ENCODE results near the gene RAB3D. TPM values are rescaled to one million over a fixed set of nuclear protein-coding genes. Genes with fewer than 3 reads are reported as not detected.

The RAB3D gene
- total RNA-seq, 2 donors from 2014 or later: 47.7 to 54.0 TPM

- H3K27me3 ChIP-seq: no peaks in the 10 kb centered on the region
- intact Hi-C loops (cut with DNase I): no loop called here
- no peak for DNase-seq
- H3K9me3 ChIP-seq: no peaks in the 10 kb centered on the region
- no peak overlapping the region for H3K27ac ChIP-seq
- H3K4me3 ChIP-seq: no peak overlapping the region
- TF ChIP-seq CTCF (IDR thresholded peaks at IDR 0.05): no peak
- H3K36me3 ChIP-seq: no peaks in the 10 kb centered on the region
- H3K9ac ChIP-seq (ENCODE audit: low read depth in 2 of 2, low read length in 2 of 2): no peak overlapping the region
- H3K4me1 ChIP-seq: peaks cover 3% of the 10 kb centered on the region
Measured at GRCh38 chr19:11370744-11371143, 31.3 kb upstream of the RAB3D start.

GRCh38 chr19:11367528-11367927 is 28.1 kb upstream of the RAB3D start:
- no peak overlapping the region for H3K9ac ChIP-seq (ENCODE audit: low read depth in 2 of 2, low read length in 2 of 2)
- no peaks in the 10 kb centered on the region for H3K4me1 ChIP-seq
- no peaks in the 10 kb centered on the region for H3K9me3 ChIP-seq
- intact Hi-C loops (cut with DNase I): no loop called here
- no peak overlapping the region for H3K27ac ChIP-seq
- H3K4me3 ChIP-seq: no peak overlapping the region
- H3K36me3 ChIP-seq: no peaks in the 10 kb centered on the region
- DNase-seq: no peak
- H3K27me3 ChIP-seq: no peaks in the 10 kb centered on the region
- no peak for TF ChIP-seq CTCF (IDR thresholded peaks at IDR 0.05)

- no peak for DNase-seq
- H3K36me3 ChIP-seq: no peaks in the 10 kb centered on the region
- H3K4me1 ChIP-seq: no peaks in the 10 kb centered on the region
- intact Hi-C loops (cut with DNase I): no loop called here
- no peak overlapping the region for H3K27ac ChIP-seq
- H3K27me3 ChIP-seq: no peaks in the 10 kb centered on the region
- H3K4me3 ChIP-seq: no peak overlapping the region
- no peak for TF ChIP-seq CTCF (IDR thresholded peaks at IDR 0.05)
- no peak overlapping the region for H3K9ac ChIP-seq (ENCODE audit: low read depth in 2 of 2, low read length in 2 of 2)
- no peaks in the 10 kb centered on the region for H3K9me3 ChIP-seq
Measured at GRCh38 chr19:11365557-11366117, 26.2 kb upstream of the RAB3D start.

GRCh38 chr19:11364935-11365334 is 25.5 kb upstream of the RAB3D start:
- Histone ChIP-seq H3K4me1 (no peaks in the 10 kb centered on the region), H3K9me3 (no peaks in the 10 kb centered on the region), H3K27me3 (no peaks in the 10 kb centered on the region), H3K36me3 (no peaks in the 10 kb centered on the region), H3K27ac (no peak overlapping the region), H3K9ac (ENCODE audit: low read depth in 2 of 2, low read length in 2 of 2) (no peak overlapping the region), H3K4me3 (no peak overlapping the region)
- intact Hi-C loops (cut with DNase I): no loop called here
- no peak for TF ChIP-seq CTCF (IDR thresholded peaks at IDR 0.05)
- DNase-seq: no peak

- Histone ChIP-seq H3K27ac (no peak overlapping the region), H3K9ac (ENCODE audit: low read depth in 2 of 2, low read length in 2 of 2) (no peak overlapping the region), H3K36me3 (no peaks in the 10 kb centered on the region), H3K27me3 (no peaks in the 10 kb centered on the region), H3K9me3 (no peaks in the 10 kb centered on the region), H3K4me1 (no peaks in the 10 kb centered on the region), H3K4me3 (no peak overlapping the region)
- no peak for TF ChIP-seq CTCF (IDR thresholded peaks at IDR 0.05)
- intact Hi-C loops (cut with DNase I): no loop called here
- no peak for DNase-seq
Measured at GRCh38 chr19:11364296-11364904, 24.9 kb upstream of the RAB3D start.
